DOHH2 (cell line): ENCODE data around the gene CPNE2.

Experiments
- CTCF ChIP-seq: fragments of 200-600 bp; sonication (generic); IDR thresholded peaks from one replicate; pipeline ENCODE4 v1.5.1; 2014; ENCODE audit warnings: antibody characterized with exemption, mild to moderate bottlenecking, low read depth, low read length; ENCODE audit not compliant: poor library complexity, severe bottlenecking
- EZH2phosphoT487 ChIP-seq: fragments of 200-600 bp; sonication (generic); IDR thresholded peaks from 2 replicates; pipeline ENCODE4 v1.6.1; 2017; ENCODE audit warnings: borderline replicate concordance, mild to moderate bottlenecking, antibody characterized with exemption, low read length, moderate library complexity, mixed read lengths

DNA sequence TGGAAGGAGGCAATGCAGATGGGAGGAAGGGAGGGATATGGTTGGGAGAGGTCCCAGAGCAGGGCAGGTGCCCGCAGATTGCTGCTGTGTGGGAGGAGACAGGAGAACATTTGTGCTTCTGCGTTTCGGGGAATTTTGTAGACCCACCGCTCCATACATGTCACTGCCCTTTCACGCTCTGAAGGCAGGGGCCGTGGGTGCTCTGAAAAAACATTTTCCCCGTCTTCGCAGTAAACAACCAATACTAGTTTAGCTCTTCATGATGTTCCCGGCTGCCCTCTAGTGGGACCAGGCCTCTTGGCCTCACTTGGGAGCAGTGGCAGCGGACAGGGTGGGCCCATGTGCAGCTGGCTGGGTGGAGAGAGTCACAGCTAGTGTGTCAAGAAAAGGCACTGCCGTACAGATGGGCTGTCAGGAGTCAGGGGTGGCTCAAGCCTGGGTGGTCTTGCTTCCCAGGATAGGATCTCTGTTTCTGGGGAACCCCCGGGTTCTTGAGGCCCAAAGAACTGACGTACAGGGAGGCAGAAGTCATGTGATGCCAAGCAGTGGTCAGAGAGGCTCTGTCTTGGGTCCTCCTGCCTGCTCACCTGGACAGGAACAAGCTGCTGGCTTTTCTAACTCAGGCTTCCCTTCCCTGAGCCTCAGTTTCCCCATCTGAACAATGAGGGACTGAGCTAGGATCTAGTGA lies 46.5 kb upstream of the CPNE2 start:
- peak; percentile 88 for TF ChIP-seq CTCF
- TF ChIP-seq EZH2phosphoT487, result no peak
